ENCODE data around the gene CCDC73.
A peak's percentile ranks its signal among the peaks of the same experiment; 100 is the strongest.
"Not testable (repeated sequence)": the region's sequence is repeated elsewhere in the genome, so short reads cannot be mapped to it uniquely, and the experiment has no call there.

The CCDC73 gene

DNA sequence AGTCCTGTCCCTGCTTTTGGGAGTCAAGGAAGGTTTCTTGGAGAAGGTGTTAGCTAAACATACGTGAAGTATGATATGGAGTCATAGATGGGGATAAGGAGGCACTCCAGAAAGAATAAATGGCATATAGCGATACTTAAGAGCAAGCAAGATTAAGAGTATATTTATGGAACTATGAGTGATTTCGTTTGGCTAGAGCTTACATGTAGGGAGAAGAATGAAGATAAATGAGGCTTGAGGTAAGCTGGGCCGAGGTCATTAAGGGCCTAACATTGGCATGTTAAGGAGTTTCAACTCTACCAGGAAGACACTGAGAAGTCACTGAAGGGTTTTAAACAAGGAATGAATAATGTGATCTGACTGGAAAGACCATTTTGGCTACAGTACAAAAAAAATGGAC is 177.6 kb downstream of the CCDC73 start:
- no peak for DNase-seq (ENCODE audit: low read depth)
- TF ChIP-seq CTCF (IDR thresholded peaks at IDR 0.05; ENCODE audit: insufficient read depth, low read depth, low read length, missing control alignments): no peak
- H3K4me3 ChIP-seq (ENCODE audit: low read length): no peak overlapping the region

GRCh38 chr11:32615422-32615821 is 179.0 kb downstream of the CCDC73 start:
- peak; percentile 7 for TF ChIP-seq CTCF (IDR thresholded peaks at IDR 0.05; ENCODE audit: insufficient read depth, low read depth, low read length, missing control alignments)
- DNase-seq (ENCODE audit: low read depth): peak; percentile 15

GRCh38 chr11:32613500-32614151 is 180.8 kb downstream of the CCDC73 start:
- DNase-seq (ENCODE audit: low read depth): no peak
- H3K4me3 ChIP-seq (ENCODE audit: low read length): no peak overlapping the region
- no peak for TF ChIP-seq CTCF (IDR thresholded peaks at IDR 0.05; ENCODE audit: insufficient read depth, low read depth, low read length, missing control alignments)

More at GRCh38 chr11:32615422-32615821, 179.0 kb downstream of the CCDC73 start:
- H3K4me3 ChIP-seq (ENCODE audit: low read length): no peak overlapping the region

GRCh38 chr11:32610797-32611352 is 183.6 kb downstream of the CCDC73 start:
- no peak for DNase-seq (ENCODE audit: low read depth)
- no peak for TF ChIP-seq CTCF (IDR thresholded peaks at IDR 0.05; ENCODE audit: insufficient read depth, low read depth, low read length, missing control alignments)
- H3K4me3 ChIP-seq (ENCODE audit: low read length): no peak overlapping the region

DNA sequence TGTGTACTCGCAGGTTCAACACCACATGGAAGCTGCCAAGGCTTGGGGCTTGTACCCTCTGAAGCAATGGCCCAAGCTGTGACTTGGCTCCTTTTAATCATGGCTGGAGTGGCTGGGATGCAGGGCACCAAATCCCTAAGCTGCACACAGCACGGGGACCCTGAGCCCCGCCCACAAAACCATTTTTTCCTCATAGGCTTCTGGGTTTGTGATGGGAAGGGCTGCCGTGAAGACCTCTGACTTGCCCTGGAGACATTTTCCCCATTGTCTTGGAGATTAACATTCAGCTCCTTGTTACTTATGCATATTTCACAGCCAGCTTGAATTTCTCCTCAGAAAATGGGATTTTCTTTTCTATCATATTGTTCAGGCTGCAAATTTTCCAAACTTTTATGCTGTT is 185.6 kb downstream of the CCDC73 start:
- H3K4me3 ChIP-seq (ENCODE audit: low read length); DNase-seq (ENCODE audit: low read depth): not testable (repeated sequence)

GRCh38 chr11:32606220-32606619 is 188.2 kb downstream of the CCDC73 start:
- no peak for DNase-seq (ENCODE audit: low read depth)
- no peak for TF ChIP-seq CTCF (IDR thresholded peaks at IDR 0.05; ENCODE audit: insufficient read depth, low read depth, low read length, missing control alignments)
- no peak overlapping the region for H3K4me3 ChIP-seq (ENCODE audit: low read length)

DNA sequence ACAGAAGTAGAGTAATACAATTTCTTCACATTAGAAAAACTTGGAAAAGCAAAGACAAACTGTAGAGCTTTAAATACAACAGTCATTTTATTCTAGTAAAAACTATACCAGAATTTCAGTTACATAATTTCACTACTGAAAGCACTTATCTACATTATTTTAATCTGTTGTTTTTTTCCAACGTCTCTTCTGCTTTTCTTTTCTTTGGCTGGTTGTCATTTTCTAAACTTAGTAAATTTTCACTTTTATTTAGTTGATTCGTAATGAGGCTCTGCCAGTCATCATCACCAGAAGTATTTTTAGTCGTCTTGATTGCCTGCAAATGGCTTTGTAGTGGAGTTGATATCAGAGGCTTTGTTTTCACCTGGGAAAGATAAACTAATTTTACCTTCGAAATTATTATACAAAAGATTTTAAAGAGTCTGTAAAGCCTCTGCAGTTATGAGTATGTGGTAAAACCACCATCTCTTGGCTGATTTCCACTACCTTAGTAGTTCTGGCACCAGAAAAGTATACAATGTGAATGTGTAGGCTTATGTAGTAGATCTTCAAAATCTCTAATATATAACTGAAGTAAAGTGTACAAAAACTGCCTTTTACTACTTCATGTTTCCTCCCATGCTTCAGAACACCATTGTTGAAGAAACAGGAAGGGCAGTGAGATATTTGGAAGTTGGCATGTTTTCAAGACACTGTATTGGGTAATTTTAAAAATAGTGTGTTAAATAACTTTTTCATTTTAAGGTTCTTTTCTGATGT is 191.6 kb downstream of the CCDC73 start:
- no peak overlapping the region for H3K4me3 ChIP-seq (ENCODE audit: low read length)
- DNase-seq (ENCODE audit: low read depth): no peak
- no peak for TF ChIP-seq CTCF (IDR thresholded peaks at IDR 0.05; ENCODE audit: insufficient read depth, low read depth, low read length, missing control alignments)
